HG02981 (cell line): ENCODE results near the gene GFM2.
"Not testable (repeated sequence)": the region's sequence is repeated elsewhere in the genome, so short reads cannot be mapped to it uniquely, and the experiment has no call there.

Experiments
- ATAC-seq: cut with Tn5 transposase; IDR thresholded peaks from one replicate; pipeline ENCODE4 v1.9.1; 2021; ENCODE audit warnings: mild to moderate bottlenecking, moderate library complexity; ENCODE audit not compliant: unreplicated experiment

Gene GFM2

GRCh38 chr5:74766849-74767578 lies at the start of gene GFM2, which contains the start of gene NSA2:
GFM2 (minus strand) TSS chr5:74767117; CDS start chr5:74763742, 3,375 bp downstream.
NSA2 (plus strand) TSS chr5:74767249; CDS start chr5:74767361, 112 bp downstream.
- peak; percentile 86 for ATAC-seq

GRCh38 chr5:74810915-74811314 lies 44.0 kb upstream of the GFM2 start:
- no peak for ATAC-seq

GRCh38 chr5:74801941-74802340 lies 35.0 kb upstream of the GFM2 start:
- no peak for ATAC-seq

DNA sequence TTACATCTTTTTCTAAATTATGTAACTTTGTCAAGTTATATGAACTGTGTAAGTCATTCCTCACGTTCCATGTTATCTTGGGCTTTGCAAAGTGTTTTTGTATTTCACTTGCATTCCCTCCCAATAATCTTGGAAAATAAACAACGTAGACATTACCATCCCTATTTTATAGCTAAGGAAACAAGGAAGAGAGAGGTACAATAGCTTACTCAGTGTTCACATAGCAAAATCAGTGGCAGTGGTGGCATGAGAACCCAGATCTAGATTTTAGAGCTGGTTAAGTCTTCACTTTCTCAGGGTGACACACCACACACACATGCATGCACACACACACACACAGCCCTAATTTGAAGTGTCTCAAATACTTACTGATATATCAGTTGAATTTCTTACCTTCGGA lies 34.3 kb upstream of the GFM2 start:
- no peak for ATAC-seq

GRCh38 chr5:74798977-74799911 lies 32.3 kb upstream of the GFM2 start:
- no peak for ATAC-seq

DNA sequence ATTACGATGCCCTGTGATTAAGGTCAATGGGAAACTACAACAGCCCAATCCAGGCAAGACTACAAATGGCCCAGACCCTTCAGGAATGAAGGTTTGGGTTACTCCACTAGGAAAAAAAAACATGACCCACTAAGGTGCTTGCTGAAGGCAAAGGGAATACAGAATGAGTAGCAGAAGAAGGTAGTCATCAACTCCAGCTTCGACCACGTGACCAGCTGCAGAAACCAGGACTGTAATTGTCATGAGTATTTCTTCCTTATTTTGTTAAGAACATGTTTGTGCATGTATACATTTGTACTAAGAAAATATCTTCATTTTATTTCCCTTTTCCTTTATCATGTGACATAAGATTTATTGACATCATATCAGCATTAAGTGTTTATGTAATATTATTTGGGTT lies 24.8 kb upstream of the GFM2 start:
- ATAC-seq = not testable (repeated sequence)

- ATAC-seq = no peak
These were observed 20.5 kb upstream of the GFM2 start for GRCh38 chr5:74787424-74787823.

GRCh38 chr5:74786851-74787250 lies 19.9 kb upstream of the GFM2 start:
- no peak for ATAC-seq

GRCh38 chr5:74778609-74779008 lies 11.7 kb upstream of the GFM2 start:
- ATAC-seq = no peak

- no peak for ATAC-seq
These were observed 5.4 kb upstream of the GFM2 start for GRCh38 chr5:74772359-74772758.

GRCh38 chr5:74767579-74767913 lies 629 bp upstream of the GFM2 start:
- ATAC-seq = peak; percentile 14

DNA sequence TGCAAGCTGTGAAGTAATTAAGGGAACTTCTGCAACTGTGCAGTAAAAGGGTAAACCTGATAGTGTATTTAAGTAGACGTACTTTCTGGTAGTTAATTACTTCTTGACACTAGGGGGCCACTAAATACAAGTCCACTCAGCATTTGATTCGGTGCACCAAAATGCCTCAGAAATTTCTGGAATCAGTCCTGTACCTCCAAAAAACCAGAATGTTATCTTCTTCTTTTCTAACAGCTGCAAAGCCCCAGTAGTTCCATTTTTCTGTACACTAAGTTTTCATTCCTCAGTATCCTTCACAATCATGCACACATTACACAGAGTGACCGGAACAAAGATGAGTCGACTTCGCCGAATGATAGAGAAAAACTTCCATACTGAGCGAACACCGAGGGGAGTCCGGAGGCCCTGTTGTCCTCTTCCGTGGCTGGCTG lies 484 bp downstream of the GFM2 start:
- ATAC-seq = peak; percentile 42

- ATAC-seq = no peak
These were observed 988 bp downstream of the GFM2 start for GRCh38 chr5:74765929-74766328.

- no peak for ATAC-seq
These were observed 1.7 kb downstream of the GFM2 start for GRCh38 chr5:74765201-74765600.

DNA sequence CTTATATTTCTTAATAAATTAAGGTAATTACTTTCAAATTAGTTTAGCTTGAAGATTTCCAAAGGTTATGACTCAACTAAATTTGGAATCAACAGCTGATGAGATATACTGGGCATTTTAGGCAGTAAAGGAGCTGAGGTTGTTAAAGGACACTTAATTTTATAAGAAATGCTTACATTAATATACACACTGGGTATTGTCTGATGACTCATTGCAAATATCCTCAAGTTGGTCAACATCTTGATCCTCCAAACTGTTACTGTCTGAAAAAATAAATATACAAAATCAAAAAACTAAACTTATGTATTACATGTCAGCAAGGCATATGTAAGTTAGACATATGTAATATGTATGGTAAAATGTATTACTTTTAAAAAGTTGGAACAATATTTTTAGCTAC lies 3.4 kb downstream of the GFM2 start:
- no peak for ATAC-seq

DNA sequence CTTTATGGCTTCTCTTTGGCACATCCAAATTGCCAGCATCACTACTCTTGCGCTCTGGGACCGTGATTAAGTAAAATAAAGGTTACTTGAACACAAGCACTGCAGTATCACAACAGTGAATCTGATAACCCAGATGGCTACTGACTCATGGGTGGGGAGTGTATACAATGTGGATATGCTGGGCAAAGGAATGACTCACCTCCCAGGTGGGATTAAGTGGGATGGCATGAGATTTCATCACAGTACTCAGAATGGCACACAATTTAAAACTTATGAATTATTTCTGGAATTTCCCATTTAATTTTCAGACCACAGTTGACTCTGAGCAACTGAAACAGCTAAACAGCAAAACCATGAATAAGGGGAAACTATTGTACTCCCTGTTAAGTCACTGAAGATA lies 4.3 kb downstream of the GFM2 start:
- ATAC-seq = no peak

DNA sequence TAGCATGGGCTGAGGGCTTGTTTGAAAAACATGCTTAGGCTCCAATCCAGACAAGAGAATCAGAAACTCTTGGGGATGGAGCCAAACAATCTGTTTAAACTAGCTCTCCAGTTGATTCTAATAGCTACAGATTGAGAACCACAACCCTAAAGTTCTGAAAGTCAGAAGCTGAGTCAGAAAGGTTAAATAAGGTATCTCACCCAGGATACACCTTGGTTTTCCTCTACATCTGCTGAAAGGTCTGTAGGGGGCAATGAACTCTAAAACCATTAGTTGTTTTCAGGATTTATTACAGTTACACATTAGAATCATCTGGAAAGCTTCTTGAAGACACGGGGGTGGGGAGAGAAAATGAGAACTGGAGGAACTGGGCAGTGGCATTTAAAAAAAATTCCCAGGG lies 5.7 kb downstream of the GFM2 start:
- ATAC-seq = no peak

DNA sequence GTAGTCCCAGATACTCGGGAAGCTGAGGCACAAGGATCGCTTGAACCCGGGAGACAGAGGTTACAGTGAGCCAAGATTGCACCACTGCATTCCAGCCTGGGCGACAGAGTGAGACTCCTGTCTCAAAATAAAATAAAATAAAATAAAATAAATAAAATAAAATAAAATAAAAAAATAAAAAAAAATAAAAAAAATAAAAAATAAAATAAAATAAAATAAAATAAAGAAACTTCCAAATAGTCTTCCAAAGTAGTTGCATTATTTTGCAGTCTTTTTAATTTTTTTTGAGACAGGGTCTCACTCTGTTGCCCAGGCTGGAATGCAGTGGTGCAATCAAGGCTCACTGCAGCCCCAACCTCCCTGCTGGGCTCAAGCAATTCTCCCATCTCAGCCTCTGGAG lies 18.2 kb downstream of the GFM2 start:
- ATAC-seq = not testable (repeated sequence)

DNA sequence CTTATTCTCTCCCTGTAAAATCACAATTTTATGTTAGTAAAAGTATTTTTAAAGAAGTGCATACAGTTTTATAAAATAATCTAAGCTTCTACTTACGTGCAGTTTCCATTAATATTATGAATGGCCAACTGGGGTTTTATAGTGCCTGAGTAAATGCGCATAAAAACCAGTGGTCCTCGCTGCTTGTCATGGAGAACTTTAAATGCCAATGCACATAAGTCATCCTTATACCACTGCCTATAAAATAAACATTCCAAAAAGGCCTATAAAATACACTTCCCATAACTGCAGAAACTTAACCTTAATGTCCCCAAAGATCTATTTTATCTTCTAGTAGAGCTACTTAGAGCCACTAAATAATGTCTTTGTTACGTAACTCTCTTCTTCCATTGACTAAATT lies 28.5 kb downstream of the GFM2 start:
- no peak for ATAC-seq

DNA sequence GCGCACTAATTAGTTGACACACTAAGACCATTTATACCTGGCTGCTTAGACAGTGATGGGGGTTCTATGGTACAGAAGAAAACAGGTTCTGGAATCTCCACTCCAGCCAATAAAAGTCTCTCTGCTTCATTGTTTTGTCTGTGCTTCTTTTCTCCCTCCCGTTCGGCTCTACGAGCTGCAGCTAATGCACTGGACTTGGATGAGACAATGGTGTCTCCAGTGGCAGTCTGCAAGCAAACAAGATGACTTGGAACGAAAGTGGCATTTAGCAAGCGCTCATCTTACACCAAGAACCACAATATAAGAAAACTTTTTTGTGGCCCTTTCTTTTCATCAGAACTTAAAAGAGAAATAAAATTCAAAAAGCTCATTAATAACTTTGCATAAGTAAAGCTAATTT lies 30.2 kb downstream of the GFM2 start:
- no peak for ATAC-seq

- no peak for ATAC-seq
These were observed 41.6 kb downstream of the GFM2 start for GRCh38 chr5:74725331-74725730.

DNA sequence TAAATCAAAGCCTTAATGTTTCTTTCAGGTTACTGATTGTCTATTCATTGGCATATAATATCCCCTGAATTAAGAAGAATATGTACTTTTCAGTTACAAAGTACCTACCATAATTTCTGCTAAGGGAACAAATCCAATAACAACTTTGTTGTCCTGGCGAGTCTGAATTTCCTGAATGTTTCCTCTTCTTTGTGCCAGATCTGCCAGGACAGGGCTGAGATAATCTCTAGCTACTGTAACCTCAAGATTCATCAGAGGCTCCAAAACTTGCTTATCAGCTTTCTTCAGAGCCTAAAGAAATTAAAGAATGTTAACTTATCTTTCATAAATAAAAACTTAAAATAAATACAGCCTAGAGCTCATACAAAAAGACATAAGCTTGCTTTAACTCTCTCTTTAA lies 44.6 kb downstream of the GFM2 start:
- ATAC-seq = no peak
